GM12878 (cell line): ENCODE measurements around the gene S100A6.

Experiments
- ATF7 ChIP-seq: fragments of 450-650 bp; IDR thresholded peaks from 2 replicates; pipeline ENCODE4 v1.6.1; 2016; ENCODE audit warnings: low read depth, mild to moderate bottlenecking
- BHLHE40 ChIP-seq, 2 experiments: fragments of 450-650 bp in 1 of 2; IDR thresholded peaks; 2 replicates each; pipeline ENCODE4 v1.6.1; 2011 to 2017; ENCODE audit warnings: low read depth in 2 of 2, borderline replicate concordance in 1 of 2, improper control_type of control experiment in 1 of 2, low read length in 1 of 2, mild to moderate bottlenecking in 1 of 2
- CBX5 ChIP-seq: sonication (generic); IDR thresholded peaks from 2 replicates; pipeline ENCODE4 v1.6.1; 2016; ENCODE audit warnings: low read depth, moderate library complexity, mild to moderate bottlenecking, inconsistent platforms
- CREB1 ChIP-seq: IDR thresholded peaks from 2 replicates; pipeline ENCODE4 v1.6.1; 2012; ENCODE audit warnings: low read depth, mild to moderate bottlenecking, inconsistent platforms
- GABPA ChIP-seq: IDR thresholded peaks from 2 replicates; pipeline ENCODE4 v1.6.1; 2014; ENCODE audit warnings: antibody characterized with exemption, low read depth, mild to moderate bottlenecking, inconsistent platforms
- HDAC2 ChIP-seq: fragments of 200-600 bp; sonication (generic); IDR thresholded peaks from 2 replicates; pipeline ENCODE4 v1.6.1; 2017
- KDM1A ChIP-seq: fragments of 200-600 bp; sonication (generic); IDR thresholded peaks from 2 replicates; pipeline ENCODE4 v1.6.1; 2016; ENCODE audit warnings: borderline replicate concordance
- MTA3 ChIP-seq: IDR thresholded peaks from 2 replicates; pipeline ENCODE4 v1.6.1; 2012; ENCODE audit warnings: low read length, inconsistent platforms, borderline replicate concordance
- POLR2A ChIP-seq: IDR thresholded peaks from 2 replicates; pipeline ENCODE4 v1.6.1; 2011; ENCODE audit warnings: low read depth, mild to moderate bottlenecking, low read length
- RFX5 ChIP-seq: IDR thresholded peaks from 2 replicates; pipeline ENCODE4 v1.6.1; 2011; ENCODE audit warnings: low read depth, low read length, improper control_type of control experiment
- TCF12 ChIP-seq: IDR thresholded peaks from 2 replicates; pipeline ENCODE4 v1.6.1; 2011; ENCODE audit warnings: low read depth, mild to moderate bottlenecking, low read length
- YY1 ChIP-seq: IDR thresholded peaks from 2 replicates; pipeline ENCODE4 v1.6.1; 2011; ENCODE audit warnings: low read depth, mild to moderate bottlenecking, low read length
- TF ChIP-seq, protein P1 (sequence below), 3 experiments: IDR thresholded peaks in 2 of 3; conservative IDR thresholded peaks in 1 of 3; 2 replicates each; pipeline ENCODE4 v1.5.1; 2011; ENCODE audit warnings: low read depth in 3 of 3, low read length in 3 of 3, mild to moderate bottlenecking in 3 of 3, control low read depth in 2 of 3, moderate library complexity in 2 of 3, inconsistent platforms in 1 of 3, mixed read lengths in 1 of 3; ENCODE audit not compliant: control insufficient read depth in 2 of 3, insufficient read depth in 1 of 3; ENCODE audit errors: extremely low read depth in 1 of 3
- TF ChIP-seq, protein P2 (sequence below): fragments of 450-650 bp; IDR thresholded peaks from 2 replicates; pipeline ENCODE4 v1.6.1; 2016; ENCODE audit warnings: mild to moderate bottlenecking

DNA sequence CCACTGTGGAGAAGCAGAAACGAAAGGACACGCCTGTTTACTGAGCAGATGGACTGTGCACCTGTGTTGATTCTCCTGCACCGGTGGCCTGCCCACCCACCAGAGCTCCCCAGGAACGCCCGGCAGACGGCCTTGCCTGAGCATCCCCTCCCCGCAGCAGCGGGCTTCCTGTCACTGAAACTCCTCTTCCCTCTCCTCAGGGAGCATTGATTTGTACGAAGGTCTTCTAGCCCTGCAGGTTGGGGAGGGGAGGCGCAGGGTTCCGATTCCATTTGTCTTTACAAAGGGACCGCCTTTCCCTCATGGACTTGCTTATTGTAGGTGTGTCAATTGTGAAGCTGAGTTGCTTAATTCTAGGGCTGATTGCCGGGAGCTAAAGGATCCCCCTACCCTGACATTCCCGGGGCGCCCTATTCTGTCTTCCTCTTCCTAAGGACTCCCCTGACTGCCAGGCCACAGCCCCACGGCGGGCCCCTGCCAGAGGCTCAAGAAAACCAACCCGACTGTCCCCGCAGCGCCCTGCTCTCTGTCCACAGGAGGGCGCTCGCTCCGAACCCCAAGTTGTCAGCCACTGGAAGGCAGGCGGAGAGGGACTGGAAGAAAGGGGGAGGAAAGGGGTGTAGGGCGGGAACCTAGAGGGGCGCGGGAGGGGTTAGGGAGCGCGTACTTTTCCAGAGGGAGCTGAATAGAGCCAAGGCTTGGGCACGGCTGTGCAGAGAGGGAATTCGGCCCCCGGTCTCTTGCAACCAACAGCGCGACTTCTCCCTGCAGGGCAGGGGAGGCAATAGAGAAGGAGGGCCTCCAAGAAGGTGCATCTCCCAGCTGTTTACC is 2.8 kb downstream of the S100A6 start:
- TF ChIP-seq TCF12 (no peak), CREB1 (no peak), YY1 (peak; percentile 46; the same call in 1 of the 2 replicates), RFX5 (no peak), POLR2A (no peak), HDAC2 (no peak), BHLHE40 (IDR thresholded peaks at IDR 0.05; ENCODE audit: borderline replicate concordance in 1 of 2, low read depth in 2 of 2, low read length in 1 of 2) (0 out of 4 replicates have a peak, but pooled peaks of 1 of the 2 experiments have one; percentile 22), ATF7 (no peak), KDM1A (no peak), CBX5 (no peak), MTA3 (no peak), GABPA (no peak)
- TF ChIP-seq, protein P1, sequence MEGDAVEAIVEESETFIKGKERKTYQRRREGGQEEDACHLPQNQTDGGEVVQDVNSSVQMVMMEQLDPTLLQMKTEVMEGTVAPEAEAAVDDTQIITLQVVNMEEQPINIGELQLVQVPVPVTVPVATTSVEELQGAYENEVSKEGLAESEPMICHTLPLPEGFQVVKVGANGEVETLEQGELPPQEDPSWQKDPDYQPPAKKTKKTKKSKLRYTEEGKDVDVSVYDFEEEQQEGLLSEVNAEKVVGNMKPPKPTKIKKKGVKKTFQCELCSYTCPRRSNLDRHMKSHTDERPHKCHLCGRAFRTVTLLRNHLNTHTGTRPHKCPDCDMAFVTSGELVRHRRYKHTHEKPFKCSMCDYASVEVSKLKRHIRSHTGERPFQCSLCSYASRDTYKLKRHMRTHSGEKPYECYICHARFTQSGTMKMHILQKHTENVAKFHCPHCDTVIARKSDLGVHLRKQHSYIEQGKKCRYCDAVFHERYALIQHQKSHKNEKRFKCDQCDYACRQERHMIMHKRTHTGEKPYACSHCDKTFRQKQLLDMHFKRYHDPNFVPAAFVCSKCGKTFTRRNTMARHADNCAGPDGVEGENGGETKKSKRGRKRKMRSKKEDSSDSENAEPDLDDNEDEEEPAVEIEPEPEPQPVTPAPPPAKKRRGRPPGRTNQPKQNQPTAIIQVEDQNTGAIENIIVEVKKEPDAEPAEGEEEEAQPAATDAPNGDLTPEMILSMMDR (IDR thresholded peaks at IDR 0.05 in 2 of 3, conservative IDR thresholded peaks at IDR 0.05 in 1 of 3; ENCODE audit: control insufficient read depth in 2 of 3, extremely low read depth in 1 of 3, insufficient read depth in 1 of 3, low read depth in 3 of 3, low read length in 3 of 3), result peak; percentile 73 to 86 (median 73)
- TF ChIP-seq, protein P2, sequence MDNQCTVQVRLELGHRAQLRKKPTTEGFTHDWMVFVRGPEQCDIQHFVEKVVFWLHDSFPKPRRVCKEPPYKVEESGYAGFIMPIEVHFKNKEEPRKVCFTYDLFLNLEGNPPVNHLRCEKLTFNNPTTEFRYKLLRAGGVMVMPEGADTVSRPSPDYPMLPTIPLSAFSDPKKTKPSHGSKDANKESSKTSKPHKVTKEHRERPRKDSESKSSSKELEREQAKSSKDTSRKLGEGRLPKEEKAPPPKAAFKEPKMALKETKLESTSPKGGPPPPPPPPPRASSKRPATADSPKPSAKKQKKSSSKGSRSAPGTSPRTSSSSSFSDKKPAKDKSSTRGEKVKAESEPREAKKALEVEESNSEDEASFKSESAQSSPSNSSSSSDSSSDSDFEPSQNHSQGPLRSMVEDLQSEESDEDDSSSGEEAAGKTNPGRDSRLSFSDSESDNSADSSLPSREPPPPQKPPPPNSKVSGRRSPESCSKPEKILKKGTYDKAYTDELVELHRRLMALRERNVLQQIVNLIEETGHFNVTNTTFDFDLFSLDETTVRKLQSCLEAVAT, result no peak
